ENCODE data around the gene CCL24.
"Not testable (repeated sequence)": the region's sequence is repeated elsewhere in the genome, so short reads cannot be mapped to it uniquely, and the experiment has no call there.

CCL24 gene

DNA sequence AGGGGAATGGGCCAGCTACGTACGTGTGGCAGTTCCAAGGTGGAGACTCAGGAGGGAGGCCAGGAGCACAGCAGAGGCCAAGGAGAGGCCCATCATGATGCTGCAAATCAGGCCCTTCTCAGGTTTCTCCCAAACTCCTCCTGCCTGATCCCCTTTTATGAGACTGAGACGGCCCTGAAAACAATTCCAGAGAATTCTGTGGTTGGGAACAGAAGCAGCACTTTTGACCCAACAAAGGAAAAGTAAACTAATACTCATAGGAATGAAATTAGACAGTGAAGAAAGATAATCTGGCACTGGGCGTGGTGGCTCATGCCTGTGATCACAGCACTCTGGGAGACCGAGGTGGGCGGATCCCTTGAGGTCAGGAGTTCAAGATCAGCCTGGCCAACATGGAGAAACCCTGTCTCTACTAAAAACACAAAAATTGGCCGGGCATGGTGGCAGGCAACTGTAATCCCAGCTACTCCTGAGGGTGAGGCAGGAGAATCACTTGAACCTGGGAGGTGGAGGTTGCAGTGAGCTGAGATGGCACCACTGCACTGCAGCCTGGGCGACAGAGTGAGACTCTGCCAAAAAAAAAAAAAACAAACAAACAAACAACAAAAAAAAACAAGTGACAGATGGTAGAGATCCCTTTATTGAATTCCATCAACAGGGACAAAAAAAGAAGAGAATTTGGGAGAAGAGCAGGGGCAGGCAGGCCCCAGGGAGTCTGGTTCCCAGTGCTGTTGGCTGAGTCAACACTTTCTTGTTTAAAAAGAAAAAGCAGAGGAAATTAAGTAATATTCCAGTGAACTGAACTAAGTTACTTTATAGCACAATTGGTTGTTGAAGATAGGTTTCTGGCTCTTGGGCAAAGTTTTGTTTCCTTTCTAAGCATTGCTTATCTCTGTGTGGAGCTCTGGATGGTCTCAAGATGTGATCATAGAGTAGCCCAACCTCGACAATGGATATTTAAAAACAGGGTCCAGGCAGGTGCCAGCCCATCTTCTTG lies 41.2 kb downstream of the CCL24 start, which contains the start of gene CCL26:
TSS of gene CCL26 (minus strand) at position 131 of the 997 bp plus-strand sequence. CDS start at position 96, 35 bp downstream.
- no peak for DNase-seq (ENCODE audit: insufficient read length)
- TF ChIP-seq TAF1 (IDR thresholded peaks at IDR 0.05; ENCODE audit: borderline replicate concordance, low read depth, low read length) (no peak), POLR2A (IDR thresholded peaks at IDR 0.05; ENCODE audit: low read depth, low read length) (no peak), POLR2AphosphoS5 (IDR thresholded peaks at IDR 0.05; ENCODE audit: low read depth, low read length) (no peak)

GRCh38 chr7:75771224-75771623 lies 42.4 kb downstream of the CCL24 start:
- FAIRE-seq (no peak), DNase-seq (ENCODE audit: insufficient read length) (no peak)
- TF ChIP-seq TAF1 (IDR thresholded peaks at IDR 0.05; ENCODE audit: borderline replicate concordance, low read depth, low read length) (no peak), POLR2A (IDR thresholded peaks at IDR 0.05; ENCODE audit: low read depth, low read length) (no peak), POLR2AphosphoS5 (IDR thresholded peaks at IDR 0.05; ENCODE audit: low read depth, low read length) (no peak)

More for the DNA sequence above, 41.2 kb downstream of the CCL24 start, which contains the start of gene CCL26:
- FAIRE-seq: no peak

GRCh38 chr7:75762350-75762917 lies 51.2 kb downstream of the CCL24 start:
- FAIRE-seq: no peak
- TF ChIP-seq POLR2AphosphoS5 (IDR thresholded peaks at IDR 0.05; ENCODE audit: low read depth, low read length) (no peak), TAF1 (IDR thresholded peaks at IDR 0.05; ENCODE audit: borderline replicate concordance, low read depth, low read length) (no peak), POLR2A (IDR thresholded peaks at IDR 0.05; ENCODE audit: low read depth, low read length) (no peak)
- peak; percentile 35 for DNase-seq (ENCODE audit: insufficient read length)

GRCh38 chr7:75761801-75762200 lies 51.8 kb downstream of the CCL24 start:
- DNase-seq (ENCODE audit: insufficient read length); FAIRE-seq: not testable (repeated sequence)
